Immature natural killer cell (primary cell): Measurements from ENCODE around the gene ATP7B. TPM values are rescaled to one million over a fixed set of nuclear protein-coding genes. Genes with fewer than 3 reads are reported as not detected.
"Not testable (repeated sequence)": the region's sequence is repeated elsewhere in the genome, so short reads cannot be mapped to it uniquely, and the experiment has no call there.

Source experiments
- DNase-seq, 3 donors: peaks; one replicate each; pipeline ENCODE4 v3.0.0; 2022; ENCODE audit warnings: mixed read lengths in 1 of 3
- H3K27ac Mint-ChIP-seq, 6 donors: one replicate each; pipeline ENCODE4 v1.8.0; 2020; ENCODE audit warnings: mixed read lengths in 6 of 6, mild to moderate bottlenecking in 5 of 6, inconsistent platforms in 4 of 6, moderate library complexity in 3 of 6
- H3K27me3 Mint-ChIP-seq, 3 donors: one replicate each; pipeline ENCODE4 v1.8.0; 2020 to 2021; ENCODE audit warnings: low read depth in 3 of 3, mild to moderate bottlenecking in 3 of 3, mixed read lengths in 3 of 3, moderate library complexity in 3 of 3, inconsistent platforms in 1 of 3
- H3K36me3 Mint-ChIP-seq, 3 donors: one replicate each; pipeline ENCODE4 v1.8.0; 2020; ENCODE audit warnings: mixed read lengths in 3 of 3, inconsistent platforms in 2 of 3, mild to moderate bottlenecking in 2 of 3
- H3K4me1 Mint-ChIP-seq, 2 donors: one replicate each; pipeline ENCODE4 v1.8.0; 2020; ENCODE audit warnings: inconsistent platforms in 2 of 2, mild to moderate bottlenecking in 2 of 2, mixed read lengths in 2 of 2, moderate library complexity in 1 of 2
- H3K4me3 Mint-ChIP-seq, 5 donors: one replicate each; pipeline ENCODE4 v1.8.0; 2020; ENCODE audit warnings: mild to moderate bottlenecking in 5 of 5, mixed read lengths in 5 of 5, inconsistent platforms in 3 of 5, moderate library complexity in 3 of 5
- H3K9me3 Mint-ChIP-seq, 6 donors: one replicate each; pipeline ENCODE4 v1.8.0; 2020; ENCODE audit warnings: mild to moderate bottlenecking in 6 of 6, mixed read lengths in 6 of 6, inconsistent platforms in 4 of 6, moderate library complexity in 3 of 6
- polyA plus RNA-seq, 3 donors: library from polyadenylated mRNA; unstranded; fragments of 300-500 nt; fragmentation: Illumina TruSeq; gene quantifications; one replicate each; pipeline ENCODE4 v1.2.3, GENCODE V29; 2021

The ATP7B gene
- under 1 TPM in 1 of 3 donors, not detected in 2; 0.19 TPM for polyA plus RNA-seq

DNA sequence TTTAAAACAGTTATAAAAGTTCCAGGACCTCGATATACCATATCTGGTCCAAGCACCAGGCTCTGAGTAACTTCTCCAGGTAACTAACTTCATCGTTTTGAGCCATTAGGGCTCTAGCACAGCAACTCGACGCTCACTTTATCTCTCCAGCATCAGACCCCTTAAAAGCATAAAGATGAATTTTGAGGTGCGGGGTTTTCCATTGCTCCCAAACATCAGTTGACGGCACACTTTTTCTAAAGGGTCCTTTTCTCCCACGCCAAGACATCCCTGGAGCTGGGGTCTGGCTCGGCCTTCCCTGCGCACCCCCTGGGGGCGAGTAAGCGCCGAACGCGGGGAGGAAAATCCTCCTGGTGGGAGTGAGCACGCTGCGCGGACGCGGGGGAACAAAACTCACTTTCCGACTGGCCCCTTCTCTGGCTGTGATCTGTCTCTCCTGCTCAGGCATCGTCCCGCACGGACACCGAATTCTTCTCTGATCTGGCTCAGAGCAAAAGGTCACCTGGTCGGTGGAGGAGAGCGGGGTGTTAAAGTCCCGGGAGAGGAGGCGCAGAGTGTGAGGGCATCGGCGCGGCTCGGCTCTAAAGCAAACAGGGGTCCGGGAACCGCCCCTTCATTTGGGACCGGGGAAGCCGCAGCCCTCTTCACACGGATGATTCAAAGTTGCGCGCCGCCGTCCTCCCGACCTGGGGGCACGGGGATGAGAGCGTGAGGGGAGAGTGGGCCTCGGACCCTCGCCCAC lies at the start of gene ATP7B:
ATP7B (minus strand) TSS at position 561 of the 742 bp plus-strand sequence; CDS start at position 448, 113 bp downstream.
- DNase-seq = peak in 2 of 3 donors; percentile 5 to 10
- peaks cover 0 to 1% (median 0%) of the 10 kb centered on the region in 6 donors for H3K9me3 Mint-ChIP-seq
- peak within 1 kb of the TSS; percentile 89 to 97 (median 90) for H3K27ac Mint-ChIP-seq
- H3K27me3 Mint-ChIP-seq = peaks cover 5 to 15% (median 6%) of the 10 kb centered on the region in 3 donors
- peaks cover 0 to 5% (median 0%) of the 10 kb centered on the region in 3 donors for H3K36me3 Mint-ChIP-seq
- peaks cover 18 to 35% of the 10 kb centered on the region in 2 donors for H3K4me1 Mint-ChIP-seq
- peak within 1 kb of the TSS; percentile 97 to 100 (median 100) for H3K4me3 Mint-ChIP-seq

DNA sequence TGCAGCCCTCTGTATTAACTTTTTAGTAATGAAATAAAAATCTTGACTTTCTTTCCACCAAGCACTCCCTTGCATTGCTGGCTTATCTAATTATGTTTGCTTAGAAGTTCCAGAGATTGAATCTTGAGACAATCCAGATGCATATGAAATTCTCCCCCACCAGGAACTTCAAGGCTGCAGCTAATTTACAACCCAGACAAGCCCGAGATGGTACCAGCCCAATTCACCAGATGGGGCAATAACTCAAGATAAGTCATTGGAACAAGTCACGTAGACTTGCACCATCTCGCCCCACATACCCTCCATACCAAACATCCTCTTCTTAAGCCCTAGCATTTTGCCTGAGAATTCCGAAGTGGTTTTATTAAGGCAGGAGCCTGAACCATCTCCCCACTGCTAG lies 42.2 kb upstream of the ATP7B start:
- no peak for DNase-seq
- H3K9me3 Mint-ChIP-seq = peaks cover 3 to 23% (median 5%) of the 10 kb centered on the region in 6 donors
- peaks cover 1 to 13% (median 1%) of the 10 kb centered on the region in 3 donors for H3K27me3 Mint-ChIP-seq
- H3K4me3 Mint-ChIP-seq = no peak overlapping the region
- no peak overlapping the region for H3K27ac Mint-ChIP-seq
- peaks cover 0 to 9% (median 4%) of the 10 kb centered on the region in 3 donors for H3K36me3 Mint-ChIP-seq
- no peaks in the 10 kb centered on the region for H3K4me1 Mint-ChIP-seq

DNA sequence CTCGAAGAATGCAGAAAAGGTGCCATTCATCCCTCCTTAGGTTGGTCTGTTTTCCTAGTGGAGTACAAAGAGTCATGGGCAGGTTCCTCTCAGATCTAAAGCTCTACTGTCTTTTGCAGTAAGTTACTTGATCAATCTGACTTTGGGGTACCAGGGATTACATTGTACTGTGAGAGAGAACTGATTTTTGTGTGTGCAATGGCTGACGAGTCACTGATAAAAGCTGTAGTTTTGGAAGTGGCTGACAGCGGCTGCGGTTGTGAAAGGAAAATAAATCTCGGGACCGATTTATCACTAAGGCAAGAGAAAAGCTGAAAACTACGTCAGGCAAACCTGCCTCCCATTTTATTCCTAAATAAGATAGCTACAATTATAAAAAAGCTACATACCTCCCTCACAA lies 40.1 kb upstream of the ATP7B start:
- no peak overlapping the region for H3K27ac Mint-ChIP-seq
- H3K9me3 Mint-ChIP-seq = peaks cover 3 to 23% (median 5%) of the 10 kb centered on the region in 6 donors
- H3K27me3 Mint-ChIP-seq = peaks cover 1 to 13% (median 1%) of the 10 kb centered on the region in 3 donors
- no peak for DNase-seq
- no peaks in the 10 kb centered on the region for H3K4me1 Mint-ChIP-seq
- H3K36me3 Mint-ChIP-seq = peaks cover 0 to 9% (median 4%) of the 10 kb centered on the region in 3 donors
- H3K4me3 Mint-ChIP-seq = no peak overlapping the region

DNA sequence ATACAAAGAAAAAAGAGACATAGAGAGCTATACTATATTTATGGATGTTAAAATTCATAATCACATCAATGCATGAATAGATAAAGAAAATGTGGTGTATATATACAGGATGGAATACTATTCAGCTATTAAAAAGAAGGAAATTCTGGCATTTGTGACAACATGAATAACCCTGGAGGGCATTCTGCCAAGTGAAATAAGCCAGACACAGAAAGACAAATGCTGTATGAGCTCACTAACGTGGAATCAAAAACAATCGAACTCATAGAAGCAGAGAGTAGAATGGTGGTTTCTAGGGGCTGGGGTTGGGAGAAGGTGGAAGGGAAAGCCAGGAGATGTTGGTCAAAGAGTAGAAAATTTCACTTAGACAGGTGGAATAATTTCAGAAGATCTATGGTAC lies 37.3 kb upstream of the ATP7B start:
- DNase-seq = no peak
- H3K36me3 Mint-ChIP-seq = peaks cover 4 to 17% (median 8%) of the 10 kb centered on the region in 3 donors
- H3K4me1 Mint-ChIP-seq = no peaks in the 10 kb centered on the region
- no peak overlapping the region for H3K4me3 Mint-ChIP-seq
- peaks cover 1 to 13% (median 1%) of the 10 kb centered on the region in 3 donors for H3K27me3 Mint-ChIP-seq
- no peak overlapping the region for H3K27ac Mint-ChIP-seq
- H3K9me3 Mint-ChIP-seq = peaks cover 0 to 10% (median 4%) of the 10 kb centered on the region in 6 donors

DNA sequence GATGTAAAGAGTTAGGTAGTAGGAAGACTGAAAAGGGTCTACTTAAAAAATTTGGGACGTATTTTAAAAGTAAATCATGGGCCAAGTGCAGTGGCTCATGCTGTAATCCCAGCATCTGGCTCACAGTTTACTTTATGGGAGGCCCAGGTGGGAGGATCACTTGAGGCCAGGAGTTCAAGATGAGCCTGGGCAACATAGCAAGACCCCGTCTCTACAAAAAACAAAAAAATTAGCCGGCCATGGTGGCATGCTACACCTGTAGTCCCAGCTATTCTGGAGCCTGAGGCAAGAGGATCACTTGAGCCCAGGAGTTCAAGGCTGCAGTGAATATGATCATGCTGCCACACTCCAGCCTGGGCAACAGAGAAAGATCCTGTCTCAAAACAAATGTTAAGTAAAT lies 36.2 kb upstream of the ATP7B start:
- Mint-ChIP-seq H3K4me1 (no peaks in the 10 kb centered on the region), H3K36me3 (peaks cover 4 to 17% (median 8%) of the 10 kb centered on the region in 3 donors), H3K27me3 (peaks cover 1 to 11% (median 1%) of the 10 kb centered on the region in 3 donors), H3K4me3 (no peak overlapping the region), H3K27ac (no peak overlapping the region), H3K9me3 (peaks cover 0 to 10% (median 4%) of the 10 kb centered on the region in 6 donors)
- no peak for DNase-seq

GRCh38 chr13:52043675-52044074 lies 32.4 kb upstream of the ATP7B start:
- Mint-ChIP-seq H3K36me3 (peaks cover 4 to 8% (median 4%) of the 10 kb centered on the region in 3 donors), H3K27ac (no peak overlapping the region), H3K27me3 (peaks cover 0 to 4% (median 0%) of the 10 kb centered on the region in 3 donors), H3K4me3 (no peak overlapping the region), H3K9me3 (peaks cover 2 to 8% (median 3%) of the 10 kb centered on the region in 6 donors), H3K4me1 (no peaks in the 10 kb centered on the region)
- no peak for DNase-seq

GRCh38 chr13:52036037-52036436 lies 24.8 kb upstream of the ATP7B start:
- H3K27ac Mint-ChIP-seq = no peak overlapping the region
- peaks cover 0 to 13% of the 10 kb centered on the region in 2 donors for H3K4me1 Mint-ChIP-seq
- peaks cover 0 to 4% (median 1%) of the 10 kb centered on the region in 6 donors for H3K9me3 Mint-ChIP-seq
- peaks cover 4 to 9% (median 4%) of the 10 kb centered on the region in 3 donors for H3K36me3 Mint-ChIP-seq
- no peak overlapping the region for H3K4me3 Mint-ChIP-seq
- no peak for DNase-seq
- peaks cover 0 to 2% (median 0%) of the 10 kb centered on the region in 3 donors for H3K27me3 Mint-ChIP-seq

DNA sequence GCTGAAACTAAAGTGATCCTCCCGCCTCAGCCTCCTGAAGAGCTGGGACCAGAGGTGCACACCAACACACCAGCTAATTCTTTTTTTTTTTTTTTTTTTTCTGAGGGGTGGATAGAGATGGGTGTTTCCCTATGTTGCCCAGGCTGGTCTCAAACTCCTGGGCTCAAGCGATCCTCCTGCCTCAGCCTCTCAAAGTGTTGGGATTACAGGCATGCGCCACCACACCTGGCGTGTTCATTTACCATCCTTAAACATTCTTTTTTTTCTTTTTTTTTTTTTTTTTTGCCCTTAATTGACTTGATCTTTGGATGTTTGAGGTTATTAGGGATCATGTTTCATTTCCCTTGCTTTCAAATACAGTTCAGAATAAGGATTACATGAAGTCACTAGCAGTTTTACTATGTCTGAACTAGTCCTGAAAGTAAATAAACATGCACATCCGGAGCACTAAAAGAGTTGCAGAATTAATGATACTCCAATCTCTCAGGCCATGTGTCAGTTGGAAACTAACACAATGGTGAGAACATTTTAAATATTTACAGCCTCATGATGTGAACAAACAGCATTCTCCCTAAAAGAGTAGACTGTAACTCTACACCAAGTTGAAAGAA lies 23.5 kb upstream of the ATP7B start:
- H3K36me3 Mint-ChIP-seq = peaks cover 4 to 15% (median 8%) of the 10 kb centered on the region in 3 donors
- H3K4me3 Mint-ChIP-seq = no peak overlapping the region
- no peak for DNase-seq
- peaks cover 0 to 20% of the 10 kb centered on the region in 2 donors for H3K4me1 Mint-ChIP-seq
- H3K27me3 Mint-ChIP-seq = peaks cover 0 to 4% (median 0%) of the 10 kb centered on the region in 3 donors
- no peak overlapping the region for H3K27ac Mint-ChIP-seq
- H3K9me3 Mint-ChIP-seq = no peaks in the 10 kb centered on the region

DNA sequence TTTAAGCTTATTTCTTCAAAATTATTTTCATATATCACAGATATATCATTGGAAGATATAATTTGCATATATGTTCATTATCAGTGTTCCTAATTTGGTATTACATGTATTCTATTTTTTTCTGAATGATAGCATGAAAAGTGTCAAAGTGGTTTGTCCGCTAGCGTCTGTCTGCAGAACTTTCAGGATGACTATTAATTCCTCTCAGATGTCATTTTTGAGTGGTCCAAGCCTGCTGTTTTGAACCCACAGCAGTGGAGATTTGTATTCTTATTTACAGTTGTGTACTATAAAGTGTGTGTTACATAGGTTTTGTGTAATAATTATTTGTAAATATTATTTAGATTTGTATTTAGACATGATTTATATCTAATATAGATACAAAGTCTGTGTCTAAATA lies 21.8 kb upstream of the ATP7B start:
- H3K27ac Mint-ChIP-seq = no peak overlapping the region
- peaks cover 0 to 4% (median 0%) of the 10 kb centered on the region in 3 donors for H3K27me3 Mint-ChIP-seq
- H3K9me3 Mint-ChIP-seq = no peaks in the 10 kb centered on the region
- no peak overlapping the region for H3K4me3 Mint-ChIP-seq
- DNase-seq = no peak
- peaks cover 11 to 24% (median 20%) of the 10 kb centered on the region in 3 donors for H3K36me3 Mint-ChIP-seq
- peaks cover 0 to 29% of the 10 kb centered on the region in 2 donors for H3K4me1 Mint-ChIP-seq

DNA sequence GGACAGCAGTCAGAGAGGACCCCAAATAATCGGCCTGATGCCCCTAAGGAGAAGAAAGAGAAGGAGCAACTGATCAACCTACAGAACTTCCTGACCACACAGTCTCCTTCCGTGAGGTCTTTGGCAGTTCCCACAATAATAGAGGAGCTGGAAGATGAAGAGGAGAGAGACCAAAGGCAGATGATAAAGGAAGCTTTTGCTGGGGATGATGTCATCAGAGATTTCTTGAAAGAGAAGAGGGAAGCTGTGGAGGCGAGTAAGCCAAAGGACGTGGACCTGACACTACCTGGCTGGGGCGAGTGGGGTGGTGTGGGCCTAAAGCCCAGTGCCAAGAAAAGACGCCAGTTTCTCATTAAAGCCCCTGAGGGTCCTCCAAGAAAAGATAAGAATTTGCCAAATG lies 19.2 kb upstream of the ATP7B start:
- Mint-ChIP-seq H3K27ac (peak overlapping the region in 1 of 6 donors; percentile 16), H3K36me3 (peaks cover 31 to 39% (median 32%) of the 10 kb centered on the region in 3 donors), H3K4me1 (peaks cover 17 to 48% of the 10 kb centered on the region in 2 donors)
- H3K27me3 Mint-ChIP-seq, H3K4me3 Mint-ChIP-seq, H3K9me3 Mint-ChIP-seq, DNase-seq: not testable (repeated sequence)

- H3K4me3 Mint-ChIP-seq = no peak overlapping the region
- peak overlapping the region in 1 of 6 donors; percentile 40 for H3K27ac Mint-ChIP-seq
- H3K4me1 Mint-ChIP-seq = peaks cover 19 to 48% of the 10 kb centered on the region in 2 donors
- no peaks in the 10 kb centered on the region for H3K9me3 Mint-ChIP-seq
- DNase-seq = no peak
- peaks cover 0 to 4% (median 0%) of the 10 kb centered on the region in 3 donors for H3K27me3 Mint-ChIP-seq
- H3K36me3 Mint-ChIP-seq = peaks cover 37 to 48% (median 39%) of the 10 kb centered on the region in 3 donors
Measured at GRCh38 chr13:52029569-52029968, 18.3 kb upstream of the ATP7B start.

- peaks cover 41 to 52% (median 42%) of the 10 kb centered on the region in 3 donors for H3K36me3 Mint-ChIP-seq
- no peak for DNase-seq
- no peak overlapping the region for H3K4me3 Mint-ChIP-seq
- H3K27ac Mint-ChIP-seq = no peak overlapping the region
- H3K27me3 Mint-ChIP-seq = peaks cover 0 to 4% (median 0%) of the 10 kb centered on the region in 3 donors
- no peaks in the 10 kb centered on the region for H3K9me3 Mint-ChIP-seq
- peaks cover 19 to 39% of the 10 kb centered on the region in 2 donors for H3K4me1 Mint-ChIP-seq
Measured at GRCh38 chr13:52027832-52028231, 16.6 kb upstream of the ATP7B start.

- Mint-ChIP-seq H3K9me3 (no peaks in the 10 kb centered on the region), H3K27ac (peak overlapping the region in 1 of 6 donors; percentile 45), H3K36me3 (peaks cover 43 to 52% (median 44%) of the 10 kb centered on the region in 3 donors), H3K4me3 (no peak overlapping the region), H3K27me3 (peaks cover 0 to 4% (median 0%) of the 10 kb centered on the region in 3 donors), H3K4me1 (peaks cover 20 to 42% of the 10 kb centered on the region in 2 donors)
- no peak for DNase-seq
Measured at GRCh38 chr13:52026246-52026626, 15.0 kb upstream of the ATP7B start.
